Activated CD4-positive, alpha-beta T cell treated with anti-CD3 and anti-CD28 coated beads, Interleukin-2, amount 10 ng/mL, durations not matched to agents 24 days and 14 days (primary cell): ENCODE measurements around the gene NR4A3. TPM values are rescaled to one million over a fixed set of nuclear protein-coding genes. Genes with fewer than 3 reads are reported as not detected.

Experiments
- DNase-seq: peaks from one replicate; pipeline ENCODE4 v3.0.0; 2022
- H3K27ac Mint-ChIP-seq: one replicate; pipeline ENCODE4 v1.8.0; 2022; ENCODE audit warnings: mild to moderate bottlenecking, mixed read lengths
- H3K27me3 Mint-ChIP-seq: one replicate; pipeline ENCODE4 v1.8.0; 2022; ENCODE audit warnings: mixed read lengths
- H3K36me3 Mint-ChIP-seq: one replicate; pipeline ENCODE4 v1.8.0; 2022; ENCODE audit warnings: low read depth, mild to moderate bottlenecking, mixed read lengths
- H3K4me1 Mint-ChIP-seq: one replicate; pipeline ENCODE4 v1.8.0; 2021; ENCODE audit warnings: mixed read lengths
- H3K4me3 Mint-ChIP-seq: one replicate; pipeline ENCODE4 v1.8.0; 2022; ENCODE audit warnings: mild to moderate bottlenecking, moderate library complexity, mixed read lengths
- H3K9me3 Mint-ChIP-seq: one replicate; pipeline ENCODE4 v1.8.0; 2021; ENCODE audit warnings: mixed read lengths
- intact Hi-C: fragments of 100-400 bp; cut with micrococcal nuclease; formaldehyde crosslinking; loops from one replicate; pipeline ENCODE4 v1.15.1; 2023
- total RNA-seq: library from RNA; stranded (reverse); gene quantifications from 2 replicates; pipeline ENCODE4 v1.2.3, GENCODE V29; 2022

Gene NR4A3
- total RNA-seq, 1 donor from 2014 or later, result 52.8 TPM

DNA sequence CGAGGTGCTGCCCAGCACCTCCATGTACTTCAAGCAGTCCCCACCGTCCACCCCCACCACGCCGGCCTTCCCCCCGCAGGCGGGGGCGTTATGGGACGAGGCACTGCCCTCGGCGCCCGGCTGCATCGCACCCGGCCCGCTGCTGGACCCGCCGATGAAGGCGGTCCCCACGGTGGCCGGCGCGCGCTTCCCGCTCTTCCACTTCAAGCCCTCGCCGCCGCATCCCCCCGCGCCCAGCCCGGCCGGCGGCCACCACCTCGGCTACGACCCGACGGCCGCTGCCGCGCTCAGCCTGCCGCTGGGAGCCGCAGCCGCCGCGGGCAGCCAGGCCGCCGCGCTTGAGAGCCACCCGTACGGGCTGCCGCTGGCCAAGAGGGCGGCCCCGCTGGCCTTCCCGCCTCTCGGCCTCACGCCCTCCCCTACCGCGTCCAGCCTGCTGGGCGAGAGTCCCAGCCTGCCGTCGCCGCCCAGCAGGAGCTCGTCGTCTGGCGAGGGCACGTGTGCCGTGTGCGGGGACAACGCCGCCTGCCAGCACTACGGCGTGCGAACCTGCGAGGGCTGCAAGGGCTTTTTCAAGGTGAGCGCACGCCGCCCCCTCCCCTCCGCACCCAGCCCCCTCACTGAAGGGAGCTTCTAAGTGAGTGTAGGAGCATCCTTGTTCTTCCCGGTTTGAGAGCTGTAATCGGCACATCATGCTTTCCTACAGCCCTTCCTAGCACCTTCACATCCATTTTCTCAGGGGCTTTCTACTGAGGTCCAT, 6.9 kb downstream of the NR4A3 start:
- Mint-ChIP-seq H3K4me3 (no peak overlapping the region), H3K27ac (no peak overlapping the region), H3K27me3 (peaks cover 18% of the 10 kb centered on the region), H3K9me3 (no peaks in the 10 kb centered on the region), H3K36me3 (peaks cover 77% of the 10 kb centered on the region), H3K4me1 (peaks cover 51% of the 10 kb centered on the region)
- intact Hi-C loops, result loop anchor here (5.0 to 10.0 kb wide), 5 partner anchors 76 to 1844 kb away; partner anchors contain the start of genes ANP32B, STX17 and TGFBR1
- DNase-seq, result no peak

DNA sequence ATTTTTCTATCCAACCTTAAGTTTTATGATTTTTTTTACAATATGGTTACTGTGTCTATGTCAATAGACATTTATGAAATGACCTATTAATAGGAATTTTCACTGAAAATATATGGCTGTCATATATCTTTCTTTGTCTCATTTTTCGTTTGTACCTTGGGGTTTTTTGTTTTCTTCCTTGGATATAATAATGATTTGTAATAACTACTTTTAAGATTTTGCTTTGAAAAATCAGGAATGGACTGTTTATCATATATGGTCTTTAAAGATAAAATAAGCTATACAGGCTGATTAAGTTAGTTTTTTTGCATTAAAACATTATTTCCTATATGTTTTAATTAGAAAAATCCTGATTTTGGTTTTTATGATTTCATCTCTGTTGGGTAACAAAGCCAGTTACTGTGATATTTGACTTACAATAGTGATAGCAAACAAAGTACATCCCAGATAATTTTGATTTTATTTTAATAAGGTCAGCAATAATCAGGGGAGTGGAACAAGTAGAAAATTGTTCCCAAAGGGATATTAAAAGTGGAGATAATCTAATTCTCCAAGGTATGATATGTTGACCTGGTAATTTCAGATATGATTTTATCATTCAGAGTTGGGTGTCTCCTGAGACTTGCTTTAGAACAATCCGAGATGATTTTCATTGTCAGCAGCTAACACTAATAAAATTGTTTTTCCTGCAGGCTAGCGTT, 10.3 kb downstream of the NR4A3 start:
- no peak for DNase-seq
- peaks cover 14% of the 10 kb centered on the region for H3K27me3 Mint-ChIP-seq
- no peak overlapping the region for H3K4me3 Mint-ChIP-seq
- intact Hi-C loops, result no loop called here
- H3K36me3 Mint-ChIP-seq, result peaks cover 80% of the 10 kb centered on the region
- H3K4me1 Mint-ChIP-seq, result peaks cover 35% of the 10 kb centered on the region
- H3K27ac Mint-ChIP-seq, result no peak overlapping the region
- no peaks in the 10 kb centered on the region for H3K9me3 Mint-ChIP-seq

DNA sequence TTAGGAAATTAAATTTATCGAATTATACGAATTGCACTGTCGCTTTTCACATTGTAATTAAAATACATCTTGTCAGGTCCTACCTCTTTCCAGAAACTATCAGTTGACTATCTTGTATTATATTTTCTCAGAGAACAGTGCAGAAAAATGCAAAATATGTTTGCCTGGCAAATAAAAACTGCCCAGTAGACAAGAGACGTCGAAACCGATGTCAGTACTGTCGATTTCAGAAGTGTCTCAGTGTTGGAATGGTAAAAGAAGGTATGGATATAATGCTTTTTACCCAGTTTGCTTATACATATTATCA, 10.8 kb downstream of the NR4A3 start:
- peaks cover 78% of the 10 kb centered on the region for H3K36me3 Mint-ChIP-seq

DNA sequence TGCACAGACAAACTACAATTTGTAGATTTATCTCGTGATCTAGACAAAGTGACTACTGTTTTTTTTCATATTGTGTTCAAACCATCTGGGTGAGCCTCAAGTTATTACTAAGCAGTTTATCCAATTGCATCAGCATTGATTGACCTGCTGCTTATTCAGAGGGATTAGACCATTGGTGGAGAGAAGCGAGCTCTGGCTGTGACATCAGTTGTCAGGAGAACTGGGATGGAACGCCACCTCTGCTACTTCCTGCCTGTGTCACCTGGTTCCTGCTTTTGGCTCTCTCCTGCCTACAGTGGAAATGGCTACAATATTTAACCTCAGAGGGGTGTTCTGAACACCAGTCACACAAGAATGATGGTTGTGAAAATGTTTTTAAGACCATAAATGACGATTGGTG, 12.1 kb downstream of the NR4A3 start:
- Mint-ChIP-seq H3K27ac (no peak overlapping the region), H3K4me3 (no peak overlapping the region), H3K36me3 (peaks cover 82% of the 10 kb centered on the region), H3K27me3 (peaks cover 10% of the 10 kb centered on the region), H3K4me1 (peaks cover 24% of the 10 kb centered on the region), H3K9me3 (no peaks in the 10 kb centered on the region)
- intact Hi-C loops, result no loop called here
- DNase-seq, result no peak

More for the DNA sequence above, 10.8 kb downstream of the NR4A3 start:
- no peaks in the 10 kb centered on the region for H3K9me3 Mint-ChIP-seq
- DNase-seq, result no peak
- H3K4me3 Mint-ChIP-seq, result no peak overlapping the region
- H3K27ac Mint-ChIP-seq, result no peak overlapping the region
- intact Hi-C loops, result no loop called here
- peaks cover 14% of the 10 kb centered on the region for H3K27me3 Mint-ChIP-seq
- H3K4me1 Mint-ChIP-seq, result peaks cover 30% of the 10 kb centered on the region

DNA sequence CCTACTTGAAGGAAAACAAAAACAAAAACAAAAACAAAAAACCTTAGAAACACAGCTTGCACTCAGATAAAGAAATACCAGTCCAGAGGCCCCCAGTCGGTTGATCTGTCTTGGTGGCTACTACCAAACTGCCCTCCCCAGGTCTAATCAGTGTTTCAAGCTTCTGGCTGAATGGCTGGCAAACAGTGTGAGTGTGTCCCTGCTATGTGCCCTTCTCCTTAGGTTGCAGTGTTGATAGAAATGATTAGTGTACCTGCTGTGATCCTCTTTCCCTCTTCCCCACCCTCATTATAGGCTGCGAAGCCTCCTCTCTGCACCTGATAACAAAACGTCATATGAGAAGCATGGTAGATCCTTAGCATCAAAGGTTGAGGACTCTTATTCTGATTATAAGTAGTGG, 12.8 kb downstream of the NR4A3 start:
- Mint-ChIP-seq H3K4me3 (no peak overlapping the region), H3K4me1 (peaks cover 19% of the 10 kb centered on the region), H3K36me3 (peaks cover 80% of the 10 kb centered on the region), H3K27me3 (peaks cover 5% of the 10 kb centered on the region), H3K27ac (no peak overlapping the region), H3K9me3 (no peaks in the 10 kb centered on the region)
- peak; percentile 31 for DNase-seq
- intact Hi-C loops, result no loop called here

DNA sequence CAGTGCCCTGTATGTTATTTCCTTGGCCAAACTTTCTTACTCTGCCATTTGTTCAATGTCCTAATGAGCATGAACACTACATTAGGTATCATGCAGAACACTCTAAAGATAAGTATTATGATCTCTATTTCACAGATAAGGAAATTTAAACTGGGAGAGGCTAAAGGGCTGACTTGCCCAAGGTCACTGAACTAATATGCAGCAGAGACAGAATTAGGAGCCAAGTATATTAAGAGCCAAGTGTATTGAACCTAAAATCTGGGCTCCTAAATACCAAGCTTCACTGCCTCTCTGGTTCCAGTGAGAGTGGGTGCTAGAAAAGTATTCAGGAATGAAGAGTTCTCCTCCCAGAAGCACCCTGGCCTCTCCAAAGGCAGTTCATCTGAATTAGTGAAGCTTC, 13.5 kb downstream of the NR4A3 start:
- intact Hi-C loops, result no loop called here
- H3K9me3 Mint-ChIP-seq, result no peaks in the 10 kb centered on the region
- no peak overlapping the region for H3K4me3 Mint-ChIP-seq
- peak; percentile 40 for DNase-seq
- peaks cover 16% of the 10 kb centered on the region for H3K4me1 Mint-ChIP-seq
- peaks cover under 1% of the 10 kb centered on the region for H3K27me3 Mint-ChIP-seq
- H3K36me3 Mint-ChIP-seq, result peaks cover 80% of the 10 kb centered on the region
- no peak overlapping the region for H3K27ac Mint-ChIP-seq

DNA sequence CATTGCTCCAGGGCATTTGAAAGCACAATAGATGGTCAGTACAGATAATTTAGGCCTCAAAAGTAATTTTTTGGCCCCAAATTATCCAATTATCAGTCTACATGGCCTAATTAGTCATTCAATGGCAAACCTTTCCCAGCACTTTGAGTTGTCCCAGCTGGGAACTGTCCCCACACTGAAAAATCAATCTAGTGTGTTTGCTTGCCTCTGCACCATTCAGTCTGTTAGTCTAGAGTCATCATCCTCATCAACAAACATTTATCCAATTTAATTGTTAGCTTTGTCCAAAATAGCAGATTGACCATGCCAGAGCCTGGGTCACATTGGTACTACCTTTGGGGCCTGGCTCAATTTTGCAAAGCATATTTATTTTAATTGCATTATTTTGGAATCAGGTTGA, 13.9 kb downstream of the NR4A3 start:
- Mint-ChIP-seq H3K36me3 (peaks cover 80% of the 10 kb centered on the region), H3K27ac (no peak overlapping the region), H3K27me3 (no peaks in the 10 kb centered on the region), H3K4me3 (no peak overlapping the region), H3K4me1 (peaks cover 16% of the 10 kb centered on the region), H3K9me3 (no peaks in the 10 kb centered on the region)
- intact Hi-C loops, result no loop called here
- DNase-seq, result peak; percentile 31

DNA sequence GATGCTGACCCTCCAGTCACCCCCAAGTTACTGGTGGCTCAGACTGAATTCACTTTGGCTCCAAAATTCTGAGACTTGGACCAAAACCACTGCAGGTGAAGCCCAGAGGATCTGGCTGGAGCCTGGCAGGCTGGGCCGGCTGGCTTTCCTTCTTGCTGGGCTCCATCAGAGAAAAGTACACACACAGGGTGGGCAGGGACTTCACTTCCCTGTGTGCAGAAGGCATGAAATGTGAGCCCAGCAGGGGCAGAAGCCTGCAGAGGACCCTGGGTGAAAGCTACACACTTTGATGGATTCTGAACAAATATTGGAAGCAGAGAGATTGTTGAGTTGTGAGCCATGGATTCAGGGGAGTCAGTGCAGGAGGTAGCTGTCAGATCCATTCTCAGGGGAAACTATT, 18.4 kb downstream of the NR4A3 start:
- intact Hi-C loops, result no loop called here
- no peak for DNase-seq
- Mint-ChIP-seq H3K27me3 (no peaks in the 10 kb centered on the region), H3K36me3 (peaks cover 81% of the 10 kb centered on the region), H3K27ac (no peak overlapping the region), H3K9me3 (no peaks in the 10 kb centered on the region), H3K4me1 (peaks cover 10% of the 10 kb centered on the region), H3K4me3 (no peak overlapping the region)

DNA sequence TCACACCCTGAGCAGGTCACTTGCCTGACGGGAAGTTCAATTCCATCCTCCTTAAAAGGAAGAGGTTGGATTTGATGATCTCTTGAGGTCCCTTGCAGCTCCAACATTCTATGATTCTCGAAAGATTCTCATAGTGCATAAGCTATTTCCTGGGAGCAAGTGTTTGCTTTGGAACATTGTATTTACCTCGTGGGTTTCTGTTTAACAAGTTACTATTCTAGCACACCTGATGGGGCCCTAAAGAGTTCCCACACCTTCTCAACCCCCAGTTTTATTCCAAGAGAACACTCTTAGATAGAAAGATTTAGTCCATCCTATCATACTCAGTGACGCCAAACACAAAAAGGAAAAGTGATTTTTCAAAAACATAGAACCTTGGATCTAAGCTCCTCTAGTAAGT, 23.4 kb downstream of the NR4A3 start:
- H3K4me3 Mint-ChIP-seq, result no peak overlapping the region
- H3K36me3 Mint-ChIP-seq, result peaks cover 88% of the 10 kb centered on the region
- no peaks in the 10 kb centered on the region for H3K27me3 Mint-ChIP-seq
- H3K9me3 Mint-ChIP-seq, result peaks cover 3% of the 10 kb centered on the region
- H3K27ac Mint-ChIP-seq, result no peak overlapping the region
- peaks cover 28% of the 10 kb centered on the region for H3K4me1 Mint-ChIP-seq
- intact Hi-C loops, result no loop called here
- DNase-seq, result no peak

DNA sequence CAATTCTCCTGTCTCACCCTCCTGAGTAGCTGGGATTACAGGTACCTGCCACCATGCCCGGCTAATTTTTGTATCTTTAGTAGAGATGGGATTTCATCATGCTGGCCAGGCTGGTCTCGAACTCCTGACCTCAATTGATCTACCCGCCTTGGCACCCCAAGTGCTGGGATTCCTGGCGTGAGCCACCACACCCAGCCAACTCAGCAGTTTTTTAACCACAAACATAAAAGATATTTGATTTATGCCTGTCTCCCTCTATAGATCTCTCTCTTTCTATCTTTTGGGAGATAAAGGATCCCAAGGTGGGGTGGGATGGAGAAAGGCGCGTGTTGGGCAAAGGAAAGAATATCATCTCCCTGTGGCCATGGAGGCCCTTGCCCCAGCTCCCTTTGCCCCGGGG, 26.8 kb downstream of the NR4A3 start:
- no peak overlapping the region for H3K27ac Mint-ChIP-seq
- peaks cover 14% of the 10 kb centered on the region for H3K9me3 Mint-ChIP-seq
- H3K4me1 Mint-ChIP-seq, result peaks cover 47% of the 10 kb centered on the region
- H3K36me3 Mint-ChIP-seq, result peaks cover 92% of the 10 kb centered on the region
- H3K27me3 Mint-ChIP-seq, result no peaks in the 10 kb centered on the region
- no peak overlapping the region for H3K4me3 Mint-ChIP-seq
- intact Hi-C loops, result no loop called here
- no peak for DNase-seq

DNA sequence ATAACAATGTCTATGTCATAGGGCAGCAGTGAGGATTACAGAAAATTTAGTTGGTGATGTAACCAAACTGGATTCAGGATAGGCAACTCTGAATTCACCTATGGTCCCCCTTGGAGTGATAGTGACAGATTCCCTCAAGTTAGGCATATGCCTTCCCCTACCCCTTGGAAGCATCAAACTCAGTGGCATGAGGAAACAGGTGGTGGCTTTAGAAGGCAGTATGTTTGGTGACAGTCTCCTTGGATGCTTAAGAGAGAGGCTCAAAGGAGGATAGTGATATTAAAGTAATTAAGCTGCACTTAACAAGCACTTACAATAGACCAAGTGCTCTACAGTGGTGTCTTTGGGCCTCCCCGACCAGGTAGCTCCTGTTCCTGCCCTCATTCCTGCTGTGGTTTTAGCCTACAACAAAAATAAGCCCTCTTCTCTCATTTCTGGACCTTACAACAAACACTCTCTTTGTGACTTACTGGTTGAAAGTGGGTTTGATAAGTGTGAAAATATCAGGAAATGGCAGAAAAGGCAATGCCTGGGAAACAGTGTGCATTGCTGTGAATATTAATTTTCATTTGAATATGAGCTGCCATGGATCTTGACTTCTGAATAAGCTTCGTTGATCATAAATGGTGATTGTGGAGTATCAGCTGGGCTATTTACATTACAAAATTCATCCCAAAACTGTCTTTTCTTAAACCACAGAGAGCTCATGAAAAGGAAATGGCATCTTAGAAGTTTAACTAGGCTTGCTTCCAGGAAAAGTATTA, 29.2 kb downstream of the NR4A3 start:
- no peaks in the 10 kb centered on the region for H3K27me3 Mint-ChIP-seq
- DNase-seq, result no peak
- H3K4me3 Mint-ChIP-seq, result peak overlapping the region; percentile 49
- peaks cover 14% of the 10 kb centered on the region for H3K9me3 Mint-ChIP-seq
- peaks cover 82% of the 10 kb centered on the region for H3K36me3 Mint-ChIP-seq
- peak overlapping the region; percentile 10 for H3K27ac Mint-ChIP-seq
- intact Hi-C loops, result loop anchor here (1.0 to 10.0 kb wide), 4 partner anchors 16 to 54 kb away; partner anchors contain the start of gene STX17
- peaks cover 49% of the 10 kb centered on the region for H3K4me1 Mint-ChIP-seq

DNA sequence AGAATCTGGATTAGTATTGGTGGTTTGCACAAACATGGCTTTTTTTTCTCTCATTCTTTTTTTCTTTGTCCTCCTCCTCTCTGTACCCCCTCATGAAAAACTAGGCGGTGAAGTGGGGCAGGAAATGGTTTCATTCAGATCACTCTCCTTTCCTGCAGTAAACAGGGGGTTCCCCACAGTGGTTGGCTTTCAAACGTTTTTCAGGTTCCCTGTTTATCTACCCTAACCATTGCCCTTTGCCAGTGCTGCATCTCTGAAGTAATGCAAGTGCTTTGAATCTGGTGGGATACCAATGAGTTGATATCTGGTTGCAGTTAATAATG, 29.8 kb downstream of the NR4A3 start:
- Mint-ChIP-seq H3K36me3 (peaks cover 80% of the 10 kb centered on the region), H3K4me1 (peaks cover 49% of the 10 kb centered on the region), H3K27ac (peak overlapping the region; percentile 10), H3K9me3 (peaks cover 14% of the 10 kb centered on the region), H3K27me3 (no peaks in the 10 kb centered on the region), H3K4me3 (peak overlapping the region; percentile 49)
- intact Hi-C loops, result loop anchor here (1.0 to 10.0 kb wide), 4 partner anchors 15 to 53 kb away; partner anchors contain the start of gene STX17
- DNase-seq, result peak; percentile 90

DNA sequence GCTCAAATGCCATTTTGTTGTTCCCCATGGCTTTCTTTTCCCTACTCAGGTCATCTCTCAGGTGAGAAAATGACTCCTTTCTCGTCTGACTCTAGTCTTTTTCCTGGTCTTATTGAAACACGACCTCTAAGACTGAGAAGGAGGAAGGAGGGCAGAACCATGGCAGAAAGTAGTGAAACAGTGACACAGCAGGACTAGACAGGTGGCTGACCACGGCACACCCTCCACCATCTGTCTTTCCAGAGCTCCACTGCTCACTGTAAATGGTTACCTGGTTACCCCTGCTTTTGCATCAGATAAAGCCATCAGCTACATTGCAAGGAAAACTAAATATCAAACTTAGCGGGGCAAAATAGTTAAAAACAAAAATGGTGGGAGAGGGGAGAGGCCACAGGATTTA, 30.9 kb downstream of the NR4A3 start:
- Mint-ChIP-seq H3K27ac (no peak overlapping the region), H3K9me3 (peaks cover 14% of the 10 kb centered on the region), H3K27me3 (no peaks in the 10 kb centered on the region), H3K4me1 (peaks cover 51% of the 10 kb centered on the region), H3K4me3 (no peak overlapping the region), H3K36me3 (peaks cover 78% of the 10 kb centered on the region)
- intact Hi-C loops, result loop anchor here (10.0 kb wide), 1 partner anchor 52 kb away; the partner anchor contains the start of gene STX17
- DNase-seq, result no peak
